Neural progenitor cell (in vitro differentiated cells): ENCODE results near the gene TRIOBP. TPM values are rescaled to one million over a fixed set of nuclear protein-coding genes. Genes with fewer than 3 reads are reported as not detected.

Experiments used
- DNase-seq: peaks from one replicate; pipeline ENCODE4 v3.0.0-alpha.2; 2016; ENCODE audit warnings: low spot score
- H2AFZ ChIP-seq: fragments of 200-600 bp; sonication (generic); replicated peaks from 2 replicates; pipeline ENCODE4 v1.6.1; 2016; ENCODE audit warnings: antibody characterized with exemption
- H3F3A ChIP-seq: fragments of 200-600 bp; sonication (generic); 2 replicates; pipeline ENCODE4 v1.6.1; 2016; ENCODE audit warnings: antibody characterized with exemption, low read depth
- H3K27ac ChIP-seq: fragments of 200-600 bp; sonication (generic); 2 replicates; pipeline ENCODE4 v1.5.1; 2016; ENCODE audit warnings: mild to moderate bottlenecking
- H3K27me3 ChIP-seq: fragments of 200-600 bp; sonication (generic); 2 replicates; pipeline ENCODE4 v1.6.1; 2016; ENCODE audit warnings: mild to moderate bottlenecking, moderate library complexity
- H3K36me3 ChIP-seq: fragments of 200-600 bp; sonication (generic); 2 replicates; pipeline ENCODE4 v1.5.1; 2016
- H3K4me1 ChIP-seq: fragments of 200-600 bp; sonication (generic); 2 replicates; pipeline ENCODE4 v1.6.1; 2016; ENCODE audit warnings: mixed run types
- H3K4me2 ChIP-seq: fragments of 200-600 bp; sonication (generic); 2 replicates; pipeline ENCODE4 v1.6.1; 2016
- H3K4me3 ChIP-seq: fragments of 200-600 bp; sonication (generic); 2 replicates; pipeline ENCODE4 v1.5.1; 2016
- H3K79me2 ChIP-seq: fragments of 200-600 bp; sonication (generic); 2 replicates; pipeline ENCODE4 v1.6.1; 2016; ENCODE audit warnings: low read depth
- H3K9ac ChIP-seq: fragments of 200-600 bp; sonication (generic); 2 replicates; pipeline ENCODE4 v1.6.1; 2016
- H3K9me3 ChIP-seq: fragments of 200-600 bp; sonication (generic); 2 replicates; pipeline ENCODE4 v1.5.1; 2016; ENCODE audit warnings: low read depth
- H4K20me1 ChIP-seq: fragments of 200-600 bp; sonication (generic); 2 replicates; pipeline ENCODE4 v1.6.1; 2016; ENCODE audit warnings: low read depth
- H3K27ac Mint-ChIP-seq: 3 replicates; pipeline ENCODE4 v1.8.0; 2021; ENCODE audit warnings: mixed read lengths
- H3K27me3 Mint-ChIP-seq: 2 replicates; pipeline ENCODE4 v1.8.0; 2022; ENCODE audit warnings: low read depth, mild to moderate bottlenecking, inconsistent platforms, moderate library complexity, mixed read lengths; ENCODE audit not compliant: insufficient read depth
- H3K36me3 Mint-ChIP-seq: 3 replicates; pipeline ENCODE4 v1.8.0; 2021; ENCODE audit warnings: mixed read lengths
- H3K4me1 Mint-ChIP-seq: 3 replicates; pipeline ENCODE4 v1.8.0; 2021; ENCODE audit warnings: mixed read lengths
- H3K4me3 Mint-ChIP-seq: 3 replicates; pipeline ENCODE4 v1.8.0; 2021; ENCODE audit warnings: mild to moderate bottlenecking, moderate library complexity, mixed read lengths
- H3K9me3 Mint-ChIP-seq: 3 replicates; pipeline ENCODE4 v1.8.0; 2020; ENCODE audit warnings: mixed read lengths
- EZH2 ChIP-seq: fragments of 200-600 bp; sonication (generic); IDR thresholded peaks from 2 replicates; pipeline ENCODE4 v1.6.1; 2017; ENCODE audit warnings: antibody characterized with exemption, mild to moderate bottlenecking, moderate library complexity
- EZH2phosphoT487 ChIP-seq: fragments of 200-600 bp; sonication (generic); IDR thresholded peaks from 2 replicates; pipeline ENCODE4 v1.6.1; 2017; ENCODE audit warnings: antibody characterized with exemption
- total RNA-seq: library from RNA; depleted of rRNA; stranded (reverse); fragments of >200 nt; gene quantifications from 2 replicates; pipeline ENCODE4 v1.2.3, GENCODE V29; 2015; ENCODE audit warnings: low replicate concordance
- TF ChIP-seq, protein P1 (sequence below): fragments of 200-600 bp; sonication (generic); IDR thresholded peaks from 2 replicates; pipeline ENCODE4 v1.5.1; 2017; ENCODE audit warnings: antibody characterized with exemption, mild to moderate bottlenecking

TRIOBP gene
- total RNA-seq, 1 donor from 2014 or later, result 25.2 TPM

GRCh38 chr22:37750596-37751162 is 53.8 kb downstream of the TRIOBP start:
- TF ChIP-seq EZH2phosphoT487, result no peak
- TF ChIP-seq, protein P1, sequence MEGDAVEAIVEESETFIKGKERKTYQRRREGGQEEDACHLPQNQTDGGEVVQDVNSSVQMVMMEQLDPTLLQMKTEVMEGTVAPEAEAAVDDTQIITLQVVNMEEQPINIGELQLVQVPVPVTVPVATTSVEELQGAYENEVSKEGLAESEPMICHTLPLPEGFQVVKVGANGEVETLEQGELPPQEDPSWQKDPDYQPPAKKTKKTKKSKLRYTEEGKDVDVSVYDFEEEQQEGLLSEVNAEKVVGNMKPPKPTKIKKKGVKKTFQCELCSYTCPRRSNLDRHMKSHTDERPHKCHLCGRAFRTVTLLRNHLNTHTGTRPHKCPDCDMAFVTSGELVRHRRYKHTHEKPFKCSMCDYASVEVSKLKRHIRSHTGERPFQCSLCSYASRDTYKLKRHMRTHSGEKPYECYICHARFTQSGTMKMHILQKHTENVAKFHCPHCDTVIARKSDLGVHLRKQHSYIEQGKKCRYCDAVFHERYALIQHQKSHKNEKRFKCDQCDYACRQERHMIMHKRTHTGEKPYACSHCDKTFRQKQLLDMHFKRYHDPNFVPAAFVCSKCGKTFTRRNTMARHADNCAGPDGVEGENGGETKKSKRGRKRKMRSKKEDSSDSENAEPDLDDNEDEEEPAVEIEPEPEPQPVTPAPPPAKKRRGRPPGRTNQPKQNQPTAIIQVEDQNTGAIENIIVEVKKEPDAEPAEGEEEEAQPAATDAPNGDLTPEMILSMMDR, result no peak
- TF ChIP-seq EZH2, result no peak
- Mint-ChIP-seq H3K27ac (peak overlapping the region; percentile 85), H3K9me3 (no peaks in the 10 kb centered on the region), H3K27me3 (peaks cover 4% of the 10 kb centered on the region), H3K4me1 (peaks cover 28% of the 10 kb centered on the region), H3K4me3 (no peak overlapping the region), H3K36me3 (peaks cover 9% of the 10 kb centered on the region)
- Histone ChIP-seq H3K27me3 (no peaks in the 10 kb centered on the region), H3K27ac (no peak overlapping the region), H2AFZ (no peak overlapping the region), H3K79me2 (peaks cover 43% of the 10 kb centered on the region), H3K4me1 (peaks cover 26% of the 10 kb centered on the region), H4K20me1 (peaks cover 65% of the 10 kb centered on the region), H3K9me3 (no peaks in the 10 kb centered on the region), H3F3A (peaks cover 6% of the 10 kb centered on the region), H3K9ac (no peak overlapping the region), H3K4me3 (no peak overlapping the region), H3K4me2 (no peak overlapping the region), H3K36me3 (no peaks in the 10 kb centered on the region)
- no peak for DNase-seq

DNA sequence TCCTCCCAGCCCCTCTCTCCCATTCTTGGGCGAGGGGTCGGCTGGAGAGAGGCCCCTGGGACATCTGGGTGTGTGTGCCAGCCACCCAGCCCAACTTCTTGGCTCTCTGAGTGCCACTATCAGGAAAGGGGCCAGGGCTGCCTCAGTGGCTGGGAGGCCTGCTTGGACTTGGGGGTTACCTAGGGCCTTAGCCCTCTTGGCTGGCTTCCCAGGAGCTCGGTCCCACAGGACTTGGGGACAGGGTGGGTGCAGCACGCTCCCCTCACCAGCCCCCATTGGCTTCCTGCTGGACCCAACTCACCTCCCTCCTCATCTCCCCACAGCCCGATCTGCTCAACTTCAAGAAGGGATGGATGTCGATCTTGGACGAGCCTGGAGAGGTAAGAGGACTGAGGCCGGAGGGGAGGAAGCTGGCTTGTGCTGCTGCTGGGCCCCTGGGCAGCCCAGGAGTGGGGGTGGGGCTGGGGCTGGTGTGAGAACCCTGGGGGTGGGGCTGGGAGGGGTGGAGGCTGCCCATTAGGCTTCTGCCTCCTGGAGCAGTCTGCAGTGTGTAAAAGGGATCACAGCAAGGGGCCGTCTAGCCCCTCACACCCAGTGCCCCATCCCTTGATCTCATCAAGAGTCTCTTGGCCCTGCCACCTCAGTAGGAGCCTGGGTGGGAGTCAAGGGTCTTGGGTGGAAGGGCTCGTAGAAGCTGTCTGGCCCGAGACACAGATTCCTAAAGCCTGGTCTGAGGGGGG is 54.8 kb downstream of the TRIOBP start:
- H3F3A ChIP-seq, result peaks cover 6% of the 10 kb centered on the region
- H2AFZ ChIP-seq, result no peak overlapping the region
- no peaks in the 10 kb centered on the region for H3K9me3 ChIP-seq
- H3K79me2 ChIP-seq, result peaks cover 40% of the 10 kb centered on the region
- TF ChIP-seq EZH2phosphoT487 (no peak), EZH2 (no peak)
- TF ChIP-seq, protein P1, result no peak
- H3K27me3 Mint-ChIP-seq, result peaks cover 4% of the 10 kb centered on the region
- no peak overlapping the region for H3K27ac ChIP-seq
- H3K4me1 ChIP-seq, result peaks cover 26% of the 10 kb centered on the region
- no peaks in the 10 kb centered on the region for H3K36me3 ChIP-seq
- H3K36me3 Mint-ChIP-seq, result peaks cover 9% of the 10 kb centered on the region
- peaks cover 28% of the 10 kb centered on the region for H3K4me1 Mint-ChIP-seq
- no peak overlapping the region for H3K4me3 ChIP-seq
- no peak overlapping the region for H3K9ac ChIP-seq
- H4K20me1 ChIP-seq, result peaks cover 65% of the 10 kb centered on the region
- H3K27me3 ChIP-seq, result no peaks in the 10 kb centered on the region
- H3K4me3 Mint-ChIP-seq, result peak overlapping the region; percentile 33
- H3K9me3 Mint-ChIP-seq, result no peaks in the 10 kb centered on the region
- no peak for DNase-seq
- H3K4me2 ChIP-seq, result peak overlapping the region; percentile 47
- H3K27ac Mint-ChIP-seq, result no peak overlapping the region

DNA sequence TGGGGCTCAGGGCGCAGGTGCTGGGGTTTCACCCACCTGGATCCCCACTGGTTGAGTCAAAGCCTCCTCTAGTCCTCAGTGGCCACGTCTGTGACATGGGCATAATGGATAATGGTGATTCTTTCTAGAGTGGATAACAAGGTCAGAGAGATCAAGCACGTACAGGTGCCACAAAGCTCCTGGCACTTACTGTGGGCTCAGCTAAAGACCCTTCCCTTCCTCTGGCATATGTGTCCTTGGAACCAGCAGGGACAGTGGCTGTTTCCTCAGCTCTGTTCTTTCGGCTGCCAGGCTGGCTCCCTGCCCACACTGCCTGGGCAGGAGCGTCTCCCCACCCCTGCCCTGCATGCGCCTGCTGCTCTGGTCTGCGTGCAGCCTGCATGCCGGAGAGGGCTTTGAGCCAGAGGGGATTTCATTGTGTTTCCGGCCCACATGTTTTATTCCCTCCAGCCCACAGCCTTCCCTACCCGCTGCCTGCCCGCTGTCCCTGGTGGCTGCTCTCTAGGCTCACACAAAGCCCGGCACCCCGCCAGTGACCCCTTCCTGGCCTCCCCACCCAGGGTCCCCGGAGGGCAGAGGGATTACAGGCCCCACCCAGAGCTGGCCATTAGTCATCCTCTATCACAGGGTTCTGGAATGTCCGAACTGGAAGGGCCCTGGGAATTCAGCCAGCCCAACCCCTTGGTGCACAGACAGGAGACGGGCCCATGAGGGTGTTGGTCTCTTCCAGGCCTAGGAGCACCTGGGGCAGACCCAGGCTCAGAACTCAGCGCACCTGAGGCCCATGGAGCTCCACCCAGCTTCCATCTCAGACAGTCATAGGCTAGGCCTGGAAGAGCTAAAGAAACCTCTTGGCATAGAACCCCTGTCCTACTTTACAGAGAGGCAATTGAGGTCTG is 55.6 kb downstream of the TRIOBP start:
- no peaks in the 10 kb centered on the region for H3K9me3 Mint-ChIP-seq
- no peak overlapping the region for H3K27ac Mint-ChIP-seq
- no peaks in the 10 kb centered on the region for H3K9me3 ChIP-seq
- H3K9ac ChIP-seq, result no peak overlapping the region
- no peaks in the 10 kb centered on the region for H3K27me3 ChIP-seq
- H3K36me3 ChIP-seq, result no peaks in the 10 kb centered on the region
- no peak overlapping the region for H2AFZ ChIP-seq
- peak overlapping the region; percentile 47 for H3K4me2 ChIP-seq
- peaks cover 21% of the 10 kb centered on the region for H3K4me1 ChIP-seq
- H3F3A ChIP-seq, result peaks cover 6% of the 10 kb centered on the region
- H3K4me1 Mint-ChIP-seq, result peaks cover 27% of the 10 kb centered on the region
- H3K79me2 ChIP-seq, result peaks cover 31% of the 10 kb centered on the region
- H3K27ac ChIP-seq, result peak overlapping the region; percentile 8
- DNase-seq, result peak; percentile 56
- H4K20me1 ChIP-seq, result peaks cover 60% of the 10 kb centered on the region
- no peak overlapping the region for H3K4me3 ChIP-seq
- H3K27me3 Mint-ChIP-seq, result peaks cover 2% of the 10 kb centered on the region
- peaks cover 9% of the 10 kb centered on the region for H3K36me3 Mint-ChIP-seq
- H3K4me3 Mint-ChIP-seq, result peak overlapping the region; percentile 33
- TF ChIP-seq, protein P1, result no peak
- TF ChIP-seq EZH2 (no peak), EZH2phosphoT487 (no peak)
